GM19025 (cell line): ENCODE results near the gene CNTN1.

Experiments
- ATAC-seq: cut with Tn5 transposase; IDR thresholded peaks from one replicate; pipeline ENCODE4 v1.9.1; 2021; ENCODE audit warnings: mild to moderate bottlenecking, low read depth, moderate library complexity; ENCODE audit not compliant: unreplicated experiment

Gene CNTN1

DNA sequence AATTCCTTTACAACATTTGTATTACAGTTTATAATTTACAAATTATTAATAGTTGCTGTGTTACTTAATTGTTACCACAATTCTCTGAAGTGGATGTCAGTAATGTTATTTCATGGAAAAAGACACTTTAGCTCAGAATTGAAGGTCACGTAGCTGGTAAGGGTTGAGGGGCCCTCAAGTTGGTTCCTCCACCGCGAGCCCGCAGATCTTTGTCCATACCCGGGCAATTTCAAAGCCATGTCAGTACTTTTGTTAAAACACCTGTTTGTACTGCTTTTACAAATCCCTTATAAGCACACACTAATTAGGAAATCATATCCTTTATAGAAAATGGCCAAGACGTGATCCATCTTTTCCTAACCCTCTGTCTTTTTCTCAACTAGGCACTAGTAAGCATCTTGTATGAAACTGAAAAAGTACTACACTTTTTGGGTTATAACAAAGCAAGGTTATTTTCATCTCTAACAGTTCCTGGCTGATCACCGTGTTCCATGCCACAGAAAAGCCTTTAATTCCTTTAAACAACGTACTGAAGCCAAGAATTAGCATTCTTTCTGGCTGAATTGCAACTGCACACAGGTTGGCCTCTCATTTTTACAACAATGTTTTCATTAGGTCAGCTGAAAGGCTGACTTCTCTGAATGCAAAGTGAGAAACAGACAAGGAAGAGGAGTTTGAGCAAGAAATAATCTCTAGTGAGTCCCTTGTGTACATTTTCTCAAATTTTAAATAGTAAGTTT lies 76.1 kb downstream of the CNTN1 start:
- no peak for ATAC-seq

DNA sequence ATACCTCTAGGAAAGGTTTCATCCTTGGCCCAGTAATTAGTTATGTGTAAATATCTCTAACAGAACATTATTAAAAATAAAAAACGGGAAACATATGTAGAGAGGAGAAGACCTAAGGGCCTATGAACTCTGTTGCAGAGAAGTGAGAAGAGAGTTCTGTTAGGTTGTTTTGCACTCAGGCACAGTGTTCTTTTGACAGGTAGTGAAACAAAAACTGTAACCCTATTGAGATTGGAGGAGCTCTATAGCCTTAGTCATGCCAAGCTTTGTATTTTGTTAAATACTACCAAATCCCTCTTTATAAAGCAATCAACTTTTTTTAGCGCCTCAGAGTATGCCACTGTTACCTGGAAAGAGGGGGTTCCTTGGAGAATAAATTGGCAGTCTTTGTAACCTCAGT lies 77.6 kb downstream of the CNTN1 start:
- ATAC-seq = no peak

DNA sequence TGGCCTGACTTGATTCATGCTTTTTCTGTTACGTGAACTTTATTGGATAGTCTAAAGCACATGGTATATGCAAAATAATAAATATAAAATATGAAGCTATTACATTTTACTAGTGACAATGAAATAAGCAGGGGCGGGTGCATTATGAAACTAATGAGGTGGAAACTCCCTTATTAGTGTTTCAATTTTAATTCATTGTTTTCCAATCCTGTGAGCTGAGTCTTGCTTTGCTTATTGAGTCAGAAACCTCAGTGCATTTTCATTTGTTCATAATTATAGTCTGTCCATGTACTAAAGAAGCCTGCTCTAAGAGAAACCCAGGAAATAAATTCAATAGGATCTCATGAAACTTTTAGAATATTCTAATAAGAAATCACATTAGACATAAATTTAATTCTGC lies 78.5 kb downstream of the CNTN1 start:
- ATAC-seq = no peak

DNA sequence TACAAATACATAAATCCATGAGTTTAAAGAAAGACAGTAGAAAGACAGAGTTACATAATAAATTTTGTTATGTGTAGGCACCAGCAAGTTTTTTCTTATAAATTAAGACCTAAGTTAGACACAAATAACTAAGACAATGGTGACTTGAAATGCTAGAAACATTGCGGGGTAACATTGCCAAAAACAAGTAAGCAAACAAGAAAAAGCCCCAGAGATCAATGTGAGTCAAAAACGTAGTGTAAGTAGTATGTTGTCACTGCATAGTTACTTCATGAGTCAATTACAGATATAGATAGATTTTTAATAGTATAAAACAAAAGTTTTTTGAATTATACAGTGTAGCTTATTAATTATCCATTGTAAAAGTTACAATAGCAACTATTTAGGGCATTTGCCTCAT lies 83.4 kb downstream of the CNTN1 start:
- ATAC-seq = no peak

DNA sequence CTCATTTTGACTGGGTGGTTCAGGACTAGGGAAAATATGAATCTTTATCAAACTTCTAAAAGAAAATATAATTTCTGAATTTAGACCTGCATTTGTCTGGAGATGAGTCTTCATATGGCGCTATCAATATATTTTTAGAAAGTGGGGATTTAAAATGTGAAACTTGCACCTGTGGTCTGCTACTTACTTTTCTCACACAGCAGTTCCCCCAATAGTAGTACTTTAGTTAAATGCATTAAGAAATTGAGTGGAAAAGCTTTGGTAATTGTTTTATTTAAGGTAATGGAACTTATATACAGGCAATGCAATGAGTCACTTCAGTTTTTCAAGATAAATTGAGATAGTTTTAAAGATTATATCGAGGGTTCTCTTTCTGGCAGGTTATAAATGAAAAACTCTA lies 91.9 kb downstream of the CNTN1 start:
- no peak for ATAC-seq

DNA sequence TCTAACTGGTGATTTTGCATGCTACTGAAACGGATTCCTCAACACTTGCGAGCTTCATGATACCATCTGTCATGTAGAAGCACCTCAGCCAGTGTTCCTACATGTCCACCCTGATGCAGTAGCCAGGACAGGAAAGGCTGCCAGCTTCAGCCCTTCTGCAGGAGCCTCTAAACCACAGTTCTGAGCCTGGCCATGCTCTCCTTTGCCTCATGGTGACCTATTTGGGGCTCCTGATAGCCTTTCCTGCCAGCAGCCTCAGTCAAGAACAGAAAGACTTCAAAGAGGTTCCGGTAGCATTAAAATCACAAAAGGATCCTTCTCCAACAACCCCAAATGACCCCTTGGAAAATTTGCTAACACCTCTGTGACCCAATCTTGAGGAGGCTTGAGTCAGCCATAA lies 96.0 kb downstream of the CNTN1 start:
- ATAC-seq = no peak

DNA sequence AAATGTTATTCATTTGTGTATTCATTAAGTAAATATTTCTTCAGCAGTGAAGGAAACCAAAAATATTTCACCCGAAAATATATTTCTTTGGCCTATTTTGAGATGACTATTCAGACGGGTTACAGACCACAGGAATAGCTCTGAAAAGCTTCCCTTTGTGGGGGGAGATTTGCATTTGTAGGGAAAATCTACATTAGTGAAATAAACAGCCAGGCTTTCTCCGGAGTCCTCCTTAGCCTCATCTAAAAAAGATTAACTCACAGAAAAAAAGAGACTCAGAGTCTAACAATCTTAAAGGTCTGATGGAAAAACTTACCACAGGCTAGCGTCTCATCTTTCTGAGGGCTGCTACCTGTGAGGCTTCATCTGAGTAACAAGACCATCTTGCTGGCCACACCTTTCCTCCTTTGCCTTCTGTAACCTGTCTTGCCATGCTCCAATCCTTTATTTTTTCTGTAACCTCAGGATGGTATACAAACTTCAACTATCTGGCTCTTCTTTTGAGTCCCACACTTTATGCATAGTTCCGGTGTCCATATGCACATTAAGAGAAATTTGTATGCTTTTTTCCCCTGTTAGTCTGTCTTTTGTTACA lies 100.7 kb downstream of the CNTN1 start:
- no peak for ATAC-seq

DNA sequence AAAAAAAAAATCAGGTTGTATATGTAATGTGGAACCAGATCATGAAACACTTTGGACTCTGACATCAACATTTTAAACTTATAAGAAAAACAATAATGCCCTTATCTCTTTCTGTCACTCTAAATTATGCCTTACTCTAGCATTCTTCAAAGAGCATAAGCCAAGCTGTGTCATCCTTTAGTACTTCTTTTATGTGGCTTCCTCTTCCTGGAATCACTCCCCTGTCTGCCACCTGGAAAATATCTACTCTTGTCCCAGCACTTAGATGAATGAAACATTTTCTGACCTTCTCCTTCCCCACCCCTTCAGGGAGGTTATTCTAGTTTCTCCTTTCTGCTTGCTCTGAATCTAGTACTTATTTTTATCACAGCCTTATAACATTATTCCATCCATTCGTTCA lies 101.2 kb downstream of the CNTN1 start:
- ATAC-seq = no peak

DNA sequence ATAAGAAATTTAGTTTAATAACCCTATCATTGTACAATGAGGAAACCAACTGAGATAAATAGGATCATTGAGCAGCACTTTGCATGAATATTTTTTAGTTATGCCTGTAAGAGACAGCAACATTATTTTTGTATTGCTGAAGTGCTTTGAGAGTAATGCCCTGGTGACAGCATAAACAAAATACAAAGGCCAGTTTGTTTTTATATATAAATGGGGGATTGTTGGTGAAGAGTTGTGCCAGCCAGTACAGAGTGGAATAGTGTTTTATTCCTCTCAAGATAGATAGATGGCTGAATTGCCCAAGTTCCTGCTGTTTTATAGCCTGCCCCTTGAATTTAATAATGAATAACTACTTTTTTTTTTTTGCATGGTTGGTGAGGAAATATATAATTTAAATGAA lies 101.8 kb downstream of the CNTN1 start:
- ATAC-seq = no peak

DNA sequence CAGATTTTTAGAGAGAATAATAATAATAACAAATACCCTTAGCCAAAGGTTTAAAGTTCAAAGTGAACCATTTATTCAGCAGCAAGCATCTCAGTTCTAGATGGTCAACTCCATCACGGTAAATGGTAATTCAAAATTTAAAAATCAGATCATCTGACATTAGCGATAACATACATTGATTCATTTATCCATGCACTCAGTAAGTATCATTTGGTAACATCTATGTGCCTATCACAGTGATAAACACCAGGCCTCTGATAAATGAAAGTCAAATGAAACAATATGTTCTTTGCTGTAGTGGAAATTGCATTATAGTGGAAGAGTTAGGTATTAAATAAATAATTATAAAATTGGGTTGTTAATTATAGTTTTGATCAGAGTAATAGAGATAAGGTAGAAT lies 108.8 kb downstream of the CNTN1 start:
- no peak for ATAC-seq

DNA sequence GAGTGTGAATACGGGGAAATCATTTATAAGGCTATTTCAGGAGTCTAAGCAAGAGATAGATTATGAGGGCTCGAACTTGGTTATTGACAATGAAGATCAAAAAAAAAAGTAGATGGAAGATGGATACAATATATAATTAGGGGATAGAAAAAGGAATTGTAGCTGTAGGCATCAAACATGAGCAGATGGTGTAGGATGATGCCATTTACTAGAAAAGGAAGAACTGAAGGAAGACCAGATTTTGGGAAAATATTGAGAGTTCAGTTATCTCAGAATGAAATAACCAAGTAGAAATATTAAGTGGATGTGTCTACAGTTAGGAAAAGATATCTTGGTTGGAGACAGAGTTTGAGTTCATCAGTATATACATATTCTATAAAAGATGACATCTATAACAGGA lies 109.6 kb downstream of the CNTN1 start:
- ATAC-seq = no peak

DNA sequence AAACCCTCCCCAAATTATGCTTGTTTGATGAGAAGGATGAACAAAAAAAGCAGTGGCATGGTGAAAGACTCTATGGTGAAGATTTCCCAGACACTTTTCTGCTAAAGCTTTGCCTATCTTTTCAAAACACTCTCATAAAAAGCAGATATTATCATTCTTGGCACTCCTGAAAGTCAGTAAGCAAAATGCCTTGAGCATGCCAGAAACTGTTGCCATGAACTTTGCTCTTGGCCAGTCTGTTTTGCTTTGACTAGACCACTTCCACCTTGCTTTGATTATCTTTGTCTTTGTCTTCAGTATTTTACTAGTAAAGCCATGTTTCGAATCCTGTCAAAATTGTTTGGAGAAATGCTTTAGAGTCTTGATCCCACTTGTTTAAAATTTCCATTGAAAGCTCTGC lies 110.4 kb downstream of the CNTN1 start:
- no peak for ATAC-seq

DNA sequence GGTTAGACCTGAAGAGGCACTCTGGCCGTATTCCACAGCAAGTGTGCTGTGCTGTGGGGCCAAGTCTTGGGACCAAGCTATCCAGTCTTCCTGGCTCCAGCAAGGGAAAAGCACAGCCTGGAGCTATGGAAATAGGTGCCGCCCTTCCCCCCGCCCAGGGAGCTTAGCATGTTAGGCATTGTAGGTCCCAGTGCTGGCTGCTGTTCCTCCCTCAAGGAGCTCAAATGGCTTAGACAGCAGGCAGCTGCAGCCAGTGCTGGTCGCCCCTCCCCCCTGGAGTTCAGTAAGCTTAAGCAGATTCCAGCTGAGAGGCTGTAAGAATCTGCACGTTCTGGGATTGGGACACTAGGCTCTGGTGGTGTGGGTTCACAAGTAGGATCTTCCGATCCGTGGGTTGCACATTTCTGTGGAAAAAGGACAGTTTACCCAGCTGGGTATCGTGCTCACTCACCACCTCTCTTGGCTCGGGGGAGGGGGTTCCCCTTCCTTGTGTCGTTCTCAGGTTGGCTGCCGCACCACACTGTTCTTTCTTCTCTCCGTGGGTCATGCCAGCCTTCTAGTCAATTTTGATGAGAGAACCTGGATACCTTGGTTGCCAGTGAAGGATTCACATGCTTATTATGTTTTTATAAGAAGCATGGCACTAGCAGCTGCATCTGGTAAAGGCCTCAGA lies 127.3 kb downstream of the CNTN1 start:
- no peak for ATAC-seq

DNA sequence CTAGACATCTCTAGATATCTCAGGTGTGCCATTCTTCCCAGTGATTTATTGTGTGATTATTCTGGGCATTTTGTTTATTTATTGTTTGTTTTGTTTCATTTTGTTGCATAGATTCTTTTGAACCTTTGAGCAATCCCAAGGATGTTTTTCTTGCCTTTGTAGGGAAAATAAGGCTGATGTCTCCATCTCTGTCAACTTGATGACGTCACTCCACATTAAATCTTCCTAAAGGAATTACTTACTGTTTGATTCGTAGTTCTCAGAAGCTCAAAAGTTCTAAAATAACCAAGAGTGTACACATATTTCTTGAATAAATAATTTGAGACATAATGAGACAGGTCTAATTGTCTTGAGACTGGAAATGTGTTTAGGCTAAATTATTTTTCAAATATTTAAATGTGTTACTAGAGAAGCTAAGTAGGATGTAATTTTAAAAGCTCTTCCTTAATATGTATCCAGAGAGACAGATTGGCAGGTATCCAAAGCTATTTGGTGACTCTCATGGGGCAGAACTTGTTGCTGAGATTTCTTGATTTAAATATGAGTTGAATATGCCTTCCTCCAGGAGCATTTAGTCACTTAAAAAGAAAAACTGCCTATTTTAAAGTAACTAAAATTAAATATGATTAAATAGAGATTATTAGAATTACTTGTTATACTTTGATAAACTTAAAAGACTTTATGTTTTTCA lies 128.7 kb downstream of the CNTN1 start:
- ATAC-seq = no peak

DNA sequence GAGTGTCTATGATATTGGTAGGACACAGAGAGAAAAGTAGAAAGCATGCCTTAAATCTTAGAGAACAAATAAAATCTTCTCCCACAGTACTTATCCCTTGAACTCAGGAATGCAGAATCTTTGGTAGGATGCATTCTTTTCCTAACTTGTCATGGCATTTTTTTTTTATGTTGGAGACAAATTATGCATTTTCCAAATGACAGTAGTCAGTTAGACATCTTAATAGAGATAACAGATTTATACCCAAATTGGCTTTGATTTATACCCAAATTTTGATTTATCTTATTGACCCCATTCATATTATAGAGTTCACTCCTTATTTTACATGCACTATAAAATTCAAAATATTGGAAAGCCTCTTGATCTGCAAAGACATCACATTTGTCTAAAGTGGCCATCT lies 132.9 kb downstream of the CNTN1 start:
- no peak for ATAC-seq

DNA sequence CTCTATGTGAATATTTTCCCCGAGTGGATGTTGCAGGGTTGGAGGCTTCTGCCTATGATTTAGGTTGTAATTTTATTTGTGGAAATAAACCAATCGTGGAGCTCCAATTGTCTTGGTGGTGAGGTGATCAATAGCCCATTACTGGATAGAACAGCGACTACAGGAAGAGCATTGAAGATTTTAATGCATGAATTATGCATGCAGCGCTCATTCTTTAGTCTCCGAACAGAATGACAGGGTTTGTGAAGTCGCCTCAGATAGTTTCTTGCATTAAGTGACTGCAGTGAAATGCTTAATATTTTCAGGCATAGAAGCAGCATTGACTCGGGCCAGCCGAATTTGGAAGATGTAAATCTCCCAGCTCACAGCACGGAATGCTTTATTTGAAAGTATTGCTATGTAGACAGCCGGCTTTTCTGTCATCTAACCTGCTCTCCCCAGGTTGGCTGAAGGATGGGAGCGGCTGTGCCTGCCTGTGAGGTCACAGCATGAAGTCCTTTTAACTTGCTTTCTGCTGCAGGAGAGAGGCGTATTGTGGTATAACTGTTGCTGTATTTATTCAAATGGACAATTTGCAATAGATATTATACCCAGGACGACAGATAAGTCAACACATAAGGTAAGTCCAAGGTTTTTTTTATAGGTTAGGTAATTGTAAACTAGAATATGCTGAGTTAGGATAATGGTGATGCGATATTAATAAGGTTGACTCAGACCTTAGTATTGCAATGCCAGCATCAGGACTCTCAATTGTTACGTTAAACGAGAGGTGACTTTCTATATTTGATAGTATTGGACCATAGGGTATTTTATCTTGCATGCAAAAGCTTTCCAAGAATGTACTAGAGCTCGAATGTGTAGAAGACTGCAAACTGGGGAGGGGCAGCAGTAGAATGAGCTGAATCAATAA lies 135.7 kb downstream of the CNTN1 start:
- ATAC-seq = no peak

DNA sequence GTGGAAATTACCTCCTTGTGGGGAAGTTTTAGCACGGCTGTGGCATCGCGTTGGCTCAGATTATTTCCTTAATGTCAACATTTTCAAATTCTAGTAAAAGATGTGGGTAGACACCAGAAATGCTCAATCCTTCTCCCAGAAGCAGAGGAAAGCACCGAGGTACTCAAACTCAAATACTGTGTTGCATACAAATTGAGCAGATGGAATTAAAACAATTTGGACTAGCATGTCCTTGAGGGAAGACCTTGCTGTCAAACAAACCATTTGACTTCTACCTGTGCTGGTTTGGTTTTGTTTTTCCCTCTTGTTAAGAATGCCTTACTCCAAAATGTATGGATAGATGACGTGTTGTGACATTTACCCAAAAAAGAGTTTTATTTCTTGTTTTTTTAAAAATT lies 136.4 kb downstream of the CNTN1 start:
- no peak for ATAC-seq

DNA sequence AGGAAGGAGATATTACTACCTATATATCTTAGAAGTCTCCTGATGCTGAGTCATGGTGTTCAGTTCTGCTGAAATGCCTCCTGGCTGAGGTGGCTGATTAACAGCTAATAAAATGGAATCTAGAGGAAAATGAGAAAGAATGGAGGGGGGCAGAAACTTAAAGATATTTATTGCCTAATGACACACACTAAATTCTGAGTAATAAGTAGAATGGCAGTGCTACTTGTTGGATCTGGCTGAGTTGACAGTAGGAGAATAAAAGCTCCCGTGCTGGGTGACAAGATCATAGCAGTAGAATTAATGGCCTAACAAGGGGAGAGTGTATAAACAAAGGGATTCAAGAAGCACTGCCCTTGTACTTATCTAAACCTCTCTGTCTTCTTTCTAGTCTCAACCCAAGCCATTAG lies 137.5 kb downstream of the CNTN1 start:
- no peak for ATAC-seq

DNA sequence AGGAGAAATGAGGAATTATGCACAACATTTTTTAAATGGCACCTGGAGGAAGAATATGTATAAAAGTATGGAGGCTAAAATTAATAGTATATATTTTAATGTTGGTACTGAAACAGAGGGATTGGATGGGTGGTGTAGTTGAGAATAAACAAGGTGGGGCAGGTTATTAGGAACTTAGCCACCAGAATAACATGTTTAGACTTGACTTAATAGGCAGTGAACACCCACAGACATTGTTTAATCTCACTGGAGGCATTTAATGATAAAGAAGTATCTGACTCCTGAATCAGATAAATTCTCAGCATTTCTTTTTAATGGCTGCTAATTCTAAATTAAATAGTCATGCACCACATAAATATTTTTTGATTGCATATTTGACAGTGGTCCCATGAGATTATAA lies 139.7 kb downstream of the CNTN1 start:
- no peak for ATAC-seq

DNA sequence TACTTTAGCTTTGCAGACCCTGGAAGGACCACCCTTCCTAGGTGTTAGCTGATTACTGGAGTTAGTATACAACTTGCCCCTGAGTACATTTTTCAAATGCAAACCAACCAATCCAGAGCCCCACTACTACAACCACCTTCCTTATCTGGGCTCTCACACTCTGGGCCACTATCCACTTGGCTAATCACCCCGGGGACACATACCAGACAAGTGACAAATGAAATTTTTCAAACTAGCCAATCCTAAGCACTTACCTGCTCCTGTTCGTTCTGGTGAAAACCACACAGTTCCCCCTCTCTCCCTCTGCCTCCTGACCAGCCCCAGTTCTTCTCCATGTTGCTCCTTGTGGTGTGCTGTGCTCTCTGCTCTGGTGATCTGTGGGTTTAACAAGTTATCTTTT lies 140.4 kb downstream of the CNTN1 start:
- ATAC-seq = no peak
